ENCODE measurements around the gene CIAO1. TPM values are rescaled to one million over a fixed set of nuclear protein-coding genes. Genes with fewer than 3 reads are reported as not detected.
A peak's percentile ranks its signal among the peaks of the same experiment; 100 is the strongest.

Gene CIAO1
- polyA plus RNA-seq, 2 donors, result 25.3 to 38.7 TPM

GRCh38 chr2:96258166-96259022 lies 7.6 kb upstream of the CIAO1 start:
- H3K36me3 ChIP-seq (ENCODE audit: control insufficient read depth in 2 of 2, insufficient read depth in 2 of 2, low read length in 1 of 2), result peaks cover 11 to 19% of the 10 kb centered on the region in 2 donors
- no peaks in the 10 kb centered on the region for H3K9me3 ChIP-seq (ENCODE audit: control insufficient read depth in 2 of 2, insufficient read depth in 1 of 2, low read depth in 1 of 2, low read length in 1 of 2)
- no peaks in the 10 kb centered on the region for H3K27me3 ChIP-seq (ENCODE audit: control insufficient read depth in 1 of 2, insufficient read depth in 2 of 2, low read length in 2 of 2)
- H3K4me3 ChIP-seq (ENCODE audit: low read depth in 1 of 2, low read length in 2 of 2), result no peak overlapping the region
- peak overlapping the region; percentile 8 to 64 for H3K27ac ChIP-seq (ENCODE audit: low read depth in 2 of 2, low read length in 1 of 2)
- 79 to 86% methylated on average over 7 of the region's 7 CpGs for WGBS, 2 donors
- peaks cover 12 to 13% of the 10 kb centered on the region in 2 donors for H3K4me1 ChIP-seq (ENCODE audit: control insufficient read depth in 2 of 2, insufficient read depth in 2 of 2, low read length in 1 of 2)

GRCh38 chr2:96259497-96259921 lies 6.5 kb upstream of the CIAO1 start:
- Histone ChIP-seq H3K4me3 (ENCODE audit: low read depth in 1 of 2, low read length in 2 of 2) (no peak overlapping the region), H3K27ac (ENCODE audit: low read depth in 2 of 2, low read length in 1 of 2) (peak overlapping the region; percentile 91 to 97), H3K4me1 (ENCODE audit: control insufficient read depth in 2 of 2, insufficient read depth in 2 of 2, low read length in 1 of 2) (peaks cover 16% of the 10 kb centered on the region in 2 donors), H3K9me3 (ENCODE audit: control insufficient read depth in 2 of 2, insufficient read depth in 1 of 2, low read depth in 1 of 2, low read length in 1 of 2) (no peaks in the 10 kb centered on the region), H3K36me3 (ENCODE audit: control insufficient read depth in 2 of 2, insufficient read depth in 2 of 2, low read length in 1 of 2) (peaks cover 2 to 15% of the 10 kb centered on the region in 2 donors), H3K27me3 (ENCODE audit: control insufficient read depth in 1 of 2, insufficient read depth in 2 of 2, low read length in 2 of 2) (no peaks in the 10 kb centered on the region)
- 52 to 71% methylated on average over 5 of the region's 5 CpGs for WGBS, 2 donors

GRCh38 chr2:96260387-96261260 lies 5.4 kb upstream of the CIAO1 start:
- no peak overlapping the region for H3K4me3 ChIP-seq (ENCODE audit: low read depth in 1 of 2, low read length in 2 of 2)
- peaks cover 16 to 18% of the 10 kb centered on the region in 2 donors for H3K4me1 ChIP-seq (ENCODE audit: control insufficient read depth in 2 of 2, insufficient read depth in 2 of 2, low read length in 1 of 2)
- peaks cover 0 to 9% of the 10 kb centered on the region in 2 donors for H3K36me3 ChIP-seq (ENCODE audit: control insufficient read depth in 2 of 2, insufficient read depth in 2 of 2, low read length in 1 of 2)
- peak overlapping the region; percentile 91 to 97 for H3K27ac ChIP-seq (ENCODE audit: low read depth in 2 of 2, low read length in 1 of 2)
- WGBS, 2 donors, result 39 to 41% methylated on average over 10 of the region's 10 CpGs
- H3K27me3 ChIP-seq (ENCODE audit: control insufficient read depth in 1 of 2, insufficient read depth in 2 of 2, low read length in 2 of 2), result no peaks in the 10 kb centered on the region
- H3K9me3 ChIP-seq (ENCODE audit: control insufficient read depth in 2 of 2, insufficient read depth in 1 of 2, low read depth in 1 of 2, low read length in 1 of 2), result no peaks in the 10 kb centered on the region

GRCh38 chr2:96261328-96262003 lies 4.6 kb upstream of the CIAO1 start:
- Histone ChIP-seq H3K9me3 (ENCODE audit: control insufficient read depth in 2 of 2, insufficient read depth in 1 of 2, low read depth in 1 of 2, low read length in 1 of 2) (no peaks in the 10 kb centered on the region), H3K27me3 (ENCODE audit: control insufficient read depth in 1 of 2, insufficient read depth in 2 of 2, low read length in 2 of 2) (no peaks in the 10 kb centered on the region), H3K4me3 (ENCODE audit: low read depth in 1 of 2, low read length in 2 of 2) (no peak overlapping the region), H3K36me3 (ENCODE audit: control insufficient read depth in 2 of 2, insufficient read depth in 2 of 2, low read length in 1 of 2) (peaks cover 0 to 7% of the 10 kb centered on the region in 2 donors), H3K4me1 (ENCODE audit: control insufficient read depth in 2 of 2, insufficient read depth in 2 of 2, low read length in 1 of 2) (peaks cover 16 to 18% of the 10 kb centered on the region in 2 donors), H3K27ac (ENCODE audit: low read depth in 2 of 2, low read length in 1 of 2) (peak overlapping the region; percentile 91 to 97)
- WGBS, 2 donors, result 64 to 88% methylated on average over 6 of the region's 6 CpGs

- H3K36me3 ChIP-seq (ENCODE audit: control insufficient read depth in 2 of 2, insufficient read depth in 2 of 2, low read length in 1 of 2), result peaks cover 0 to 7% of the 10 kb centered on the region in 2 donors
- H3K9me3 ChIP-seq (ENCODE audit: control insufficient read depth in 2 of 2, insufficient read depth in 1 of 2, low read depth in 1 of 2, low read length in 1 of 2), result no peaks in the 10 kb centered on the region
- no peak overlapping the region for H3K4me3 ChIP-seq (ENCODE audit: low read depth in 1 of 2, low read length in 2 of 2)
- WGBS, 2 donors, result 78 to 83% methylated on average over 2 of the region's 2 CpGs
- peaks cover 19 to 21% of the 10 kb centered on the region in 2 donors for H3K4me1 ChIP-seq (ENCODE audit: control insufficient read depth in 2 of 2, insufficient read depth in 2 of 2, low read length in 1 of 2)
- H3K27me3 ChIP-seq (ENCODE audit: control insufficient read depth in 1 of 2, insufficient read depth in 2 of 2, low read length in 2 of 2), result no peaks in the 10 kb centered on the region
- no peak overlapping the region for H3K27ac ChIP-seq (ENCODE audit: low read depth in 2 of 2, low read length in 1 of 2)
Observed at GRCh38 chr2:96262306-96262705, 3.7 kb upstream of the CIAO1 start.

- peaks cover 8 to 14% of the 10 kb centered on the region in 2 donors for H3K36me3 ChIP-seq (ENCODE audit: control insufficient read depth in 2 of 2, insufficient read depth in 2 of 2, low read length in 1 of 2)
- peaks cover 15 to 24% of the 10 kb centered on the region in 2 donors for H3K4me1 ChIP-seq (ENCODE audit: control insufficient read depth in 2 of 2, insufficient read depth in 2 of 2, low read length in 1 of 2)
- peak overlapping the region; percentile 4 to 67 for H3K4me3 ChIP-seq (ENCODE audit: low read depth in 1 of 2, low read length in 2 of 2)
- H3K27ac ChIP-seq (ENCODE audit: low read depth in 2 of 2, low read length in 1 of 2), result no peak overlapping the region
- no peaks in the 10 kb centered on the region for H3K9me3 ChIP-seq (ENCODE audit: control insufficient read depth in 2 of 2, insufficient read depth in 1 of 2, low read depth in 1 of 2, low read length in 1 of 2)
- WGBS, 2 donors, result 70 to 71% methylated on average over 4 of the region's 4 CpGs
- H3K27me3 ChIP-seq (ENCODE audit: control insufficient read depth in 1 of 2, insufficient read depth in 2 of 2, low read length in 2 of 2), result no peaks in the 10 kb centered on the region
Observed at GRCh38 chr2:96264086-96264485, 1.9 kb upstream of the CIAO1 start.

- peaks cover 12 to 22% of the 10 kb centered on the region in 2 donors for H3K4me1 ChIP-seq (ENCODE audit: control insufficient read depth in 2 of 2, insufficient read depth in 2 of 2, low read length in 1 of 2)
- no peaks in the 10 kb centered on the region for H3K9me3 ChIP-seq (ENCODE audit: control insufficient read depth in 2 of 2, insufficient read depth in 1 of 2, low read depth in 1 of 2, low read length in 1 of 2)
- H3K36me3 ChIP-seq (ENCODE audit: control insufficient read depth in 2 of 2, insufficient read depth in 2 of 2, low read length in 1 of 2), result peaks cover 8 to 18% of the 10 kb centered on the region in 2 donors
- peak overlapping the region; percentile 87 to 92 for H3K27ac ChIP-seq (ENCODE audit: low read depth in 2 of 2, low read length in 1 of 2)
- peak overlapping the region; percentile 67 to 94 for H3K4me3 ChIP-seq (ENCODE audit: low read depth in 1 of 2, low read length in 2 of 2)
- WGBS, 2 donors, result 15 to 17% methylated on average over 28 to 33 of the region's 33 CpGs
- no peaks in the 10 kb centered on the region for H3K27me3 ChIP-seq (ENCODE audit: control insufficient read depth in 1 of 2, insufficient read depth in 2 of 2, low read length in 2 of 2)
Observed at GRCh38 chr2:96264656-96265348, 1.2 kb upstream of the CIAO1 start.

- Histone ChIP-seq H3K27ac (ENCODE audit: low read depth in 2 of 2, low read length in 1 of 2) (peak overlapping the region; percentile 87 to 92), H3K4me1 (ENCODE audit: control insufficient read depth in 2 of 2, insufficient read depth in 2 of 2, low read length in 1 of 2) (peaks cover 8 to 18% of the 10 kb centered on the region in 2 donors), H3K27me3 (ENCODE audit: control insufficient read depth in 1 of 2, insufficient read depth in 2 of 2, low read length in 2 of 2) (no peaks in the 10 kb centered on the region), H3K9me3 (ENCODE audit: control insufficient read depth in 2 of 2, insufficient read depth in 1 of 2, low read depth in 1 of 2, low read length in 1 of 2) (no peaks in the 10 kb centered on the region), H3K4me3 (ENCODE audit: low read depth in 1 of 2, low read length in 2 of 2) (peak overlapping the region; percentile 67 to 94), H3K36me3 (ENCODE audit: control insufficient read depth in 2 of 2, insufficient read depth in 2 of 2, low read length in 1 of 2) (peaks cover 11 to 18% of the 10 kb centered on the region in 2 donors)
- 0 to 1% methylated on average over 40 to 49 of the region's 49 CpGs for WGBS, 2 donors
Observed at GRCh38 chr2:96265349-96265839, 631 bp upstream of the CIAO1 start.
